NOMO-1 treated with dmso at 0.1 percent for 144 hours (cell line): ENCODE measurements around the gene IFT57.
"Not testable (repeated sequence)": the region's sequence is repeated elsewhere in the genome, so short reads cannot be mapped to it uniquely, and the experiment has no call there.

Experiments
- DNase-seq: peaks from one replicate; lab custom pipeline; 2025; ENCODE audit not compliant: unreplicated experiment; lab: John Stamatoyannopoulos, UW

Gene IFT57

GRCh38 chr3:108164391-108164790, 57.8 kb downstream of the IFT57 start:
- DNase-seq = no peak

GRCh38 chr3:108159865-108160264, 62.4 kb downstream of the IFT57 start:
- no peak for DNase-seq

GRCh38 chr3:108159105-108159504, 63.1 kb downstream of the IFT57 start:
- DNase-seq = no peak

- no peak for DNase-seq
These were observed 64.0 kb downstream of the IFT57 start for GRCh38 chr3:108158251-108158650.

GRCh38 chr3:108157273-108157672, 65.0 kb downstream of the IFT57 start:
- no peak for DNase-seq

GRCh38 chr3:108156312-108156853, 65.8 kb downstream of the IFT57 start:
- DNase-seq = no peak

GRCh38 chr3:108155642-108156041, 66.6 kb downstream of the IFT57 start:
- DNase-seq = not testable (repeated sequence)

GRCh38 chr3:108153451-108153981, 68.7 kb downstream of the IFT57 start:
- no peak for DNase-seq

GRCh38 chr3:108152274-108152673, 70.0 kb downstream of the IFT57 start:
- DNase-seq = no peak

GRCh38 chr3:108150200-108150599, 72.0 kb downstream of the IFT57 start:
- no peak for DNase-seq

GRCh38 chr3:108146139-108146538, 76.1 kb downstream of the IFT57 start:
- no peak for DNase-seq

- no peak for DNase-seq
These were observed 76.6 kb downstream of the IFT57 start for GRCh38 chr3:108145578-108145977.

- DNase-seq = no peak
These were observed 84.8 kb downstream of the IFT57 start for GRCh38 chr3:108137460-108137814.

GRCh38 chr3:108136561-108137459, 85.4 kb downstream of the IFT57 start:
- DNase-seq = no peak

- no peak for DNase-seq
These were observed 87.7 kb downstream of the IFT57 start for GRCh38 chr3:108134555-108134880.

- DNase-seq = no peak
These were observed 88.2 kb downstream of the IFT57 start for GRCh38 chr3:108133858-108134554.

GRCh38 chr3:108133048-108133369, 89.2 kb downstream of the IFT57 start:
- no peak for DNase-seq

- DNase-seq = no peak
These were observed 90.6 kb downstream of the IFT57 start for GRCh38 chr3:108131475-108132134.

GRCh38 chr3:108130701-108131474, 91.3 kb downstream of the IFT57 start:
- no peak for DNase-seq

- no peak for DNase-seq
These were observed 92.0 kb downstream of the IFT57 start for GRCh38 chr3:108130236-108130635.
